ENCODE measurements around the gene SLC7A5.

GRCh38 chr16:87843678-87844105, 25.6 kb downstream of the SLC7A5 start:
- TF ChIP-seq POLR2A (IDR thresholded peaks at IDR 0.05; ENCODE audit: low read depth, low read length) (no peak), TAF1 (IDR thresholded peaks at IDR 0.05; ENCODE audit: low read depth, low read length) (no peak), POU2F2 (IDR thresholded peaks at IDR 0.05; ENCODE audit: low read depth, low read length) (no peak), POLR2AphosphoS5 (IDR thresholded peaks at IDR 0.05; ENCODE audit: low read depth, low read length) (no peak), SPI1 (IDR thresholded peaks at IDR 0.05; ENCODE audit: low read depth, low read length) (no peak), PAX5 (IDR thresholded peaks at IDR 0.05; ENCODE audit: insufficient read depth, low read length, severe bottlenecking) (no peak)
